HG03575 (cell line): ENCODE measurements around the gene AUTS2.

Source experiments
- ATAC-seq: cut with Tn5 transposase; IDR thresholded peaks from one replicate; pipeline ENCODE4 v1.9.1; 2021; ENCODE audit not compliant: unreplicated experiment, insufficient number of reproducible peaks, low FRiP score; ENCODE audit errors: extremely low read depth

Gene AUTS2

GRCh38 chr7:69739190-69739589, 140.9 kb downstream of the AUTS2 start:
- ATAC-seq, result peak; percentile 40

- no peak for ATAC-seq
These were observed 141.7 kb downstream of the AUTS2 start for GRCh38 chr7:69739931-69740431.

- no peak for ATAC-seq
These were observed 144.0 kb downstream of the AUTS2 start for GRCh38 chr7:69742237-69742636.

- no peak for ATAC-seq
These were observed 145.2 kb downstream of the AUTS2 start for GRCh38 chr7:69743436-69743835.

GRCh38 chr7:69744026-69744425, 145.8 kb downstream of the AUTS2 start:
- ATAC-seq, result no peak

GRCh38 chr7:69746383-69746782, 148.1 kb downstream of the AUTS2 start:
- ATAC-seq, result no peak

- no peak for ATAC-seq
These were observed 148.9 kb downstream of the AUTS2 start for GRCh38 chr7:69747144-69747543.

GRCh38 chr7:69748530-69748929, 150.3 kb downstream of the AUTS2 start:
- ATAC-seq, result no peak

- no peak for ATAC-seq
These were observed 151.2 kb downstream of the AUTS2 start for GRCh38 chr7:69749372-69749979.

GRCh38 chr7:69749994-69750393, 151.7 kb downstream of the AUTS2 start:
- ATAC-seq, result no peak

- no peak for ATAC-seq
These were observed 152.8 kb downstream of the AUTS2 start for GRCh38 chr7:69751026-69751425.

- no peak for ATAC-seq
These were observed 155.7 kb downstream of the AUTS2 start for GRCh38 chr7:69753981-69754380.

GRCh38 chr7:69754476-69754875, 156.2 kb downstream of the AUTS2 start:
- ATAC-seq, result no peak

- ATAC-seq, result no peak
These were observed 158.0 kb downstream of the AUTS2 start for GRCh38 chr7:69756235-69756634.

GRCh38 chr7:69757528-69757927, 159.3 kb downstream of the AUTS2 start:
- ATAC-seq, result no peak

GRCh38 chr7:69757981-69758430, 159.7 kb downstream of the AUTS2 start:
- ATAC-seq, result no peak

- ATAC-seq, result no peak
These were observed 161.1 kb downstream of the AUTS2 start for GRCh38 chr7:69759373-69759772.

GRCh38 chr7:69761290-69761922, 163.1 kb downstream of the AUTS2 start:
- no peak for ATAC-seq

GRCh38 chr7:69762821-69763352, 164.6 kb downstream of the AUTS2 start:
- peak; percentile 41 for ATAC-seq

- no peak for ATAC-seq
These were observed 165.2 kb downstream of the AUTS2 start for GRCh38 chr7:69763513-69763912.
